NCI-H748 (cell line): ENCODE results near the gene AATF.

ENCODE experiments used
- DNase-seq: peaks from one replicate; lab custom pipeline; 2025; ENCODE audit not compliant: unreplicated experiment; lab: John Stamatoyannopoulos, UW

AATF gene, protein sequence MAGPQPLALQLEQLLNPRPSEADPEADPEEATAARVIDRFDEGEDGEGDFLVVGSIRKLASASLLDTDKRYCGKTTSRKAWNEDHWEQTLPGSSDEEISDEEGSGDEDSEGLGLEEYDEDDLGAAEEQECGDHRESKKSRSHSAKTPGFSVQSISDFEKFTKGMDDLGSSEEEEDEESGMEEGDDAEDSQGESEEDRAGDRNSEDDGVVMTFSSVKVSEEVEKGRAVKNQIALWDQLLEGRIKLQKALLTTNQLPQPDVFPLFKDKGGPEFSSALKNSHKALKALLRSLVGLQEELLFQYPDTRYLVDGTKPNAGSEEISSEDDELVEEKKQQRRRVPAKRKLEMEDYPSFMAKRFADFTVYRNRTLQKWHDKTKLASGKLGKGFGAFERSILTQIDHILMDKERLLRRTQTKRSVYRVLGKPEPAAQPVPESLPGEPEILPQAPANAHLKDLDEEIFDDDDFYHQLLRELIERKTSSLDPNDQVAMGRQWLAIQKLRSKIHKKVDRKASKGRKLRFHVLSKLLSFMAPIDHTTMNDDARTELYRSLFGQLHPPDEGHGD

DNA sequence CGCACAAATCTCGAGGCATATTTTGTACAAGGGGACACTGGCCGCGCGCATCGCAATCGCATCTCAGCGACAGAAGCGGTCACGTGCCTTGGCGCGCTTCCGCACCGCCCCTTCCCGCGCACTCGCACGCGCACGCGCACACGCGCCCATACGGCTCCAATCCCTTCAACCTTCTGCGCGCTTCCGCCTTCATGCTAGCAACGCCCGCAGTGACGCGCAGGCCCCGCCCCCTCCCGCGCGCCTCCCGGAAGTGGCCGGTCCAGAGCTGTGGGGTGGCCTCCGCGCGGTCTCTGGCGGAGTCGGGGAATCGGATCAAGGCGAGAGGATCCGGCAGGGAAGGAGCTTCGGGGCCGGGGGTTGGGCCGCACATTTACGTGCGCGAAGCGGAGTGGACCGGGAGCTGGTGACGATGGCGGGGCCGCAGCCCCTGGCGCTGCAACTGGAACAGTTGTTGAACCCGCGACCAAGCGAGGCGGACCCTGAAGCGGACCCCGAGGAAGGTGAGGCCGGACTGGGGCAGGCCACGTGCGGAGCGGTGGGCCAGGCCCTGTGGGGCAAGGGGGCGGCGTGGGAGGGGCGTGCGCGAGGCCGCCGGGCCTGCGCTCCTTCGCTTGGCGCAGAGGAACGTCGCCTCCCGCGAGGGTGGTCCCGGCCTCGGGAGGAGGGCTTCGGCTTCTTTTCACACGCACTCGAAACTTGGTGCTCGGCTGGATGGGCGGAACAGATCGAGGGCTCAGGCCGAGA lies at the start of gene AATF:
AATF (plus strand) TSS at position 238 of the 744 bp plus-strand sequence; CDS start at position 410, 172 bp downstream.
- peak; percentile 98 for DNase-seq

DNA sequence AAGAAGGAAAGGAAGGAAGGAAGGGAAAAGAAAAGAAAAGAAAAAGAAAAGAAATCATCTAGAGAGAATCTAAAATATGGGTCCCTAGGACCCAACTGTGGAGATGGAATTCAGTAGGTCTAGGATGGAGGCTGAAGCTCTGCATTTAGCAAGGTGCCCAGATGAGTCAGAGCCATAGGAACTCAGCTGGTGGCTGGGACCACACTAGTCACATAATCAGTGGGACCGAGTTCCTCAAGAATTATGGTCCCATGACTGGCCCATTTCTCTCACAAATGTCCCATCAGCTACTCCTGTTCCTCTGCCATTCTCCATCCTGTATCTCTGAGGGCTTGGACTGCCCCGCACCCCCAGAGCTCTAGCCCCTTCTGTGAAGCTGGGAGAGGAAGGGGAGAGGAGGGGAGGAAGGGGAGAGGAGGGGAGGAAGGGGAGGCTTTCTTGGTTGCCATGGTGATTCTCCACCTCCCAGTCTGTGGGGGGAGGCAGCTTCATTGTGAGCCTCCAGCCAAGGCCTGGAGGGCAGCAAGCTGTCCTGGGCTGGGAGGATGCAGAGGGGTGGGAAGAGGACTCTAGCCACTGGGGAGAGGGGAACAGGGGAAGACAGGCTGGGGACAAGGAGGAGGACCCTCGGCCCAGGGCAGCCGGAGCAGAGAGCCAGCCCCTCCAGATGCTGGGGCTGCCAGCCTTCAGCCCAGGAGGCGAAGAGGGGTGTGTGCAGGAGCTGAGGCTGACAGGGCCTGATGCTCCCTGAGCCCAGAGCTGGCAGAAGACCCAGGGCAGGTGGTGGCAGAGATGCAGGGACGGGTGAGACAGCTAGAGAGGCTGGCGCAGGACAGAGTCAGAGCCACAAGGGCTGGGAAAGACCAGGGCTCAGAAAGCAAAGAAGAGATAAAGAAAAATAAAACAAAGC lies 49.2 kb upstream of the AATF start:
- DNase-seq, result no peak

DNA sequence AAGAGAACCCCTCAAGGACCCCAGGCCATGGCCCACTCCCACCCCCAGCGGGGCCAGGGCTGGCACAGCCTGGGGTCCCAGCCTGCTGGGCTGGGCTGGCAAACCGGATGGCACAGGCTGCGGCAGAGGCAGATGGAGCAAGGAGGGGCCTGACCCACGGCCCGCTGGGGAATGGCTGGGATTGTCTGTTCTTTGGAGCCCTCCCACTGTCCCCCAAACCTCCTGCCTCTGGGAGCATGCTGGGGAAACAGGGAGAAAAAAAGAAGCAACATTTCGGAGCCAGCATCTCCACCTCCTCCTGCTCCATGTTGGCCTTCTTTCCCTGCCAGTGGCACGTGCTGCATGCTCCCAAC lies 48.6 kb upstream of the AATF start:
- no peak for DNase-seq

DNA sequence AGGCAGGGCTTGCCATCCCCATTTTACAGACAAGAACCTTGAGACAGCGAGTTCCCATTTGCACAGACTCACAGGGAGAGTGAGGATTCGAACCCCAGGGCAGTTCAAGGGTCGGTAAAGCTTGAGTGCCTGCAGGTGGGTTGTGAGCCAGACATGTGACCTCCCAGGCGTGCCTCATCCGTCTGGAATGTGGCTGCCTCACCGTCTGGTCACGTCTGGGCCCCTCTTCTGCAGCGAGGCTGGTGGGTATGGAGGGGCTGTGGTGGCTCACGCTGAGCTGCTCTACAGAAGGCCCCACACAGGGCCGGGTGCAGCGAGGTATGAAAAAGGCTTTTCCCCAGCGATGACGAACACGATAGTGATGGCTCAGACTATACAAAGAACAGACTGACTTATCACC lies 47.2 kb upstream of the AATF start:
- no peak for DNase-seq

GRCh38 chr17:36907407-36907806 lies 41.3 kb upstream of the AATF start:
- no peak for DNase-seq

GRCh38 chr17:36910513-36910912 lies 38.2 kb upstream of the AATF start:
- no peak for DNase-seq

GRCh38 chr17:36911001-36911400 lies 37.8 kb upstream of the AATF start:
- DNase-seq, result no peak

GRCh38 chr17:36913132-36913531 lies 35.6 kb upstream of the AATF start:
- no peak for DNase-seq

DNA sequence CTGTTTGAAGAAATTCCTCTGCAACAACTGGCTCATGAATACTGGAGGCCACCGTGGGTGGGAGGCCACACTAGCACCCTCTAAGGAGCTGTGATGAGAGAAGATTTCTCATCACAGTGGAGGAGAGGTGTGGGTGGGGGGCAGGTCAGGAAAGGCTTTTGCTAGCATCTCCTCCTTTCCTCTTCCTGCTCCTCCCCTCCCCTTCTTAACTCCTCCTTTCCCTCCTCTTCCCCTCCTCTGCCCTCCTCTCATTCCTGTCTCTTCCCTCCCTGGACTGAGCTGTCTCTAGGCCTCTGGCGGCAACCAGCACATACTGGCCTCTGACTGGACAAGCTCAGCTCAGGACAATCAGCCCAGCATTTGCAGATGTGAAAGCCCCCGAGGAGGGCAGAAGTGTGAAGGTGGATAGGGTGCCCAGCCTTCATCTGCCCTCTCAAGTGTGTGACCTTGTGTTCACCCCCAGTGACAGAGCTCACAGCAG lies 30.5 kb upstream of the AATF start:
- DNase-seq, result no peak

DNA sequence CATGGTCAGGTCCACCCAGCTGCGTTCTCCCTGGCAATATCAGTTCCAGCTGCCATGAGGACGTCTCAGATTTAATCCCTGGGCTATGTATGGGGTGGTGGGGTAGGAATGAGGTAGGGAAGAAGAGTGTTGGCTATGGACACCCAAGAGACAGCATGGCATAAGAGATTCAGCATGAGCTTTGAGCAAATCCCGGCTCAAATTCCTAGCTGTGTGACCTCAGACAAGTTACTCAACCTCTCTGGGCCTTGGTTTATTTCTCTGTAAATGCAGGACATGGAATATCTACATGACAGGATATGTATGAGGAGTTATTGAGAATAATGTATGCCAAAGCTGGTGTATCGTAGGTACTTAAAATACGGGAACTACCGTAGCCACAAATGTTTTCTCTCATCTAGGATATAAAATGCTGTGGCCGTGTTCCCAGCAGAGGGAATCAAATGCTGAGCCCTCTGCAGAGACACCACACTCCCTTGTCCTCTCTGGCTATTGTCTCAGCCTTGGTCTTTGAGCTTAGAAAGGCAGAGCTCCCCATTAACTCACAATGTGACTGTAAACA lies 29.3 kb upstream of the AATF start:
- DNase-seq, result no peak

DNA sequence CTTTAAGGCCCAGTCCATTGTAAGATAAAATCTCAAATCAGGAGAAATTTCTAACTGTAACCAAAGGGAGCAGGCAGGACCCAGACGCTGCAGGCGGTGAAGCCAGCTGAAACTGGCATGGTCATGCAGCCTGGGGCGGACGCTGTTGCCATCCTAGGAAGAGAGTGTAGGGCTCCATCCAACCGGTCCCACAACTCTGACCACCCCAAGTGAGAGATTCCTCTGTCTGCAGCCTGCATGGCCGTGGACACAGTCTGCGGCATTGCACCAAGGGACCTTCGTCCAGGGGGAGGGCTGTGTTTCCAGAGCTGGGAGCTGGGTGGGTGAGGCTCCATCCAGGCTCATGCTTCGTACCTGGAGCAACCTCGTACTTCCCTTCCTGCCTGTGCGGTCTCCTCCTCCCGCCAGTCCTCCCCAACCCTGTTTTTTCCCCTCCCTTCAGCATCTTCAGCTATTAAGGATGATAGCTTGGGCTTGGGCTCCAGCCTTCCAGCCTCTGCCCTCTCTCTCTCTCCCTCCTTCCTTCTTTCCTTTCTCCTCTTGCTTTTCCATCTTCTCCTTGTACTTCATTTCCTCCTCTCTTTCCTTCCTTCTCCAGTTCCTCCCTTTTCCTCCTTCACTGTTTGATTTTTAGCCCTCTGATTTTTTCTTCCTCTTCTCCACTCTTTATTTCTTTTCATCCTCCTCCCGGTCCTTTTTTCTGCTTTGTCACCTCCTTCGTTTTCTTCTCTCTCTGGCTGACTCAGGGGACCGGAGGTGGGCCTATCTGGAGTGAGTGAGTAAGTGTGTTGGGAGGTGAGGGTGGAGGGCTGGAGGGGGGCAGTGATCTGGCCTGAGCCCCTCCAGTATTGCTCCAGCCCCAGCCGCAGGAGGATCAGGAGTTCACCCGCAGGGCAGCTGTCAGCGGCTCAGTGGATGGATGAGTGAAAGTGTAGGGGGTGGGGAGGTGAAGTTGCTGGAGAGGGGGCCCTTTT lies 28.4 kb upstream of the AATF start:
- DNase-seq, result no peak

DNA sequence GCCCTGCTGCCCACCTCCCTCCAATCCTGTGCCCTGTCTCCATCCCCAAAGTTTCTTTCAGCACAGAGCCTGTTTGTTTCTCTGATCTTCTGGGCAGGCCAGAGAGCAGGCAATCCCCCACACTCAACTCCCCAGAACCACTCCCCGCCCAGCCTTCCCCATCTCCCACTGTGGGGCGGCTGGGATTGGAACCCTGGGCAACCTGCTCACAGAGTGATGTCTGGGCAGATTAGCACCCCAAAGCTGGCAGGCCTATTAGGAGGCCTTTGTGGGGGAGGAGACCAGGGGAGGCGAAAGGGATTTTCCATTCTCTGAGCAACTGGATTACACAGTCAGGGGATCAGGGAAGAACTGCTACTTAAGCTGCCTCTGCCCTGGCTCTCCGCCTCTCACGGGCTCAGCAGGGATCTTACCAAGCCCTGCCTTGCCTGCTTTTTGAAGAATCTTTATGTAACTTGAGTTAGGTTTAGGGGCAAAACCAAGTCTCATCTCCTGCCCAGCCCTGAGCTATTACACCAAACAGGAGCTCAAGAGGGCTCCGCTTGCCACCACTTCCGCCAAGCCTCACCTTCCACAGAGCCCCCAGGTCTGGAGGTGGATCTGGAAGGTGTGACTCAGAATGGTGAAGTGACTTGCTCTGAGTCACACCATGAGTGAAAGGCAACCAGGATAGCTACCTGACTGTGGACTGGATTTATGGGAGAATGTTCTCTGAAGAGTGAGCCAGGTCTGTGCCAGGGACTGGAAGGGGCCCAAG lies 27.5 kb upstream of the AATF start:
- no peak for DNase-seq

- no peak for DNase-seq
These were observed 26.6 kb upstream of the AATF start for GRCh38 chr17:36922175-36922574.

DNA sequence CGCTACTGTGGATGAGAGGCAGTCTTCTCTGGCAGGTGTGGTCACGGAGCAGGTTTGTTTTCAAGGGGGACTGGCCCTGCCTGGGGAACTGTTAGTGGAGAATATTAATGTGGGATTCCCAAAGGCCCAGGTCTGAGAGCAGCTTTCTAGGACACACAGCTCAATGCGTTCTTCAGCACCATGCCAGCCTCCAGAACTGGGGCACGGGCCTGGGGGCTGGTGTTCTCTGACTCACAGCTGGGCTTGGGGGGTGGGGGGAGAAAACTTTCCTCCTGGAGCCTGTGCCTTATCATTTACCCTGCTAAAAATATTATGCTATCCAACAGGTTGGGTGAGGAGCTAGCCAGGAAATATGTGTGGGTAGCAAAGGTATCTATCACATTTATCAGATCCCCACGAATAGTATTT lies 24.9 kb upstream of the AATF start:
- DNase-seq, result no peak

GRCh38 chr17:36926226-36926625 lies 22.5 kb upstream of the AATF start:
- no peak for DNase-seq

GRCh38 chr17:36926701-36927100 lies 22.1 kb upstream of the AATF start:
- no peak for DNase-seq

- DNase-seq, result no peak
These were observed 20.0 kb upstream of the AATF start for GRCh38 chr17:36928471-36929345.
